NCI-H128 (cell line): ENCODE measurements around the gene FLAD1.
"Not testable (repeated sequence)": the region's sequence is repeated elsewhere in the genome, so short reads cannot be mapped to it uniquely, and the experiment has no call there.

ENCODE experiments used
- DNase-seq: peaks from one replicate; lab custom pipeline; 2025; ENCODE audit not compliant: unreplicated experiment; lab: John Stamatoyannopoulos, UW

Gene FLAD1

DNA sequence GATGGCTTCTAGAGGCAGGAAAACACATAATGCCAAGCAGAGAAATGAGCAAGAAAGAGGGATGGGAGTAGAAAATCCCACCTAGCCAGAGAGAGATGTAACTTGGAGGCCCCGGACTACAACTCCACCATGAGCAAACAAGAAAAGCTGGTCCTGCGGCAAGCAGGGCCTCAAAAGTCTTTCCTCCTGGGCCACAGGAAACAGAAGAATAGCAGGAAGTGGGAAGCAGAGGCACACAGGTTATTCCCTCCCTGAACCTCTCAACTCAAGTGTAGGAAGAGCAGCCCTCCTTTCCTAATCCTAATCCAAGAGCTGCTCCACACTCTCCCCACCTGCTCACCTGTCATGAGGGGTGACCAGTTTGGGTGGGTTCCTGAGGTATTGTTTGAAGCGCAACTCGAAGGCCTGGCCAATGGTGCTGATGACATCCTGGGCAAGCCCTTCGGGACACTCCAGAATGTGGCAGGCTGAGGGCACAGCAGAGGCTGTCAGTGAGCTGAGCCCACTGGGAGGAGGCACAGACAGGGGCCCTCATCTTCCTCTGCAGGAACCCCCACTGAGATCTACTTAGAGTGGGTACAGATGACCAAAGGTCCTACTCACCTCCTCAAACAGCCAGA is 15.7 kb upstream of the FLAD1 start:
- no peak for DNase-seq

DNA sequence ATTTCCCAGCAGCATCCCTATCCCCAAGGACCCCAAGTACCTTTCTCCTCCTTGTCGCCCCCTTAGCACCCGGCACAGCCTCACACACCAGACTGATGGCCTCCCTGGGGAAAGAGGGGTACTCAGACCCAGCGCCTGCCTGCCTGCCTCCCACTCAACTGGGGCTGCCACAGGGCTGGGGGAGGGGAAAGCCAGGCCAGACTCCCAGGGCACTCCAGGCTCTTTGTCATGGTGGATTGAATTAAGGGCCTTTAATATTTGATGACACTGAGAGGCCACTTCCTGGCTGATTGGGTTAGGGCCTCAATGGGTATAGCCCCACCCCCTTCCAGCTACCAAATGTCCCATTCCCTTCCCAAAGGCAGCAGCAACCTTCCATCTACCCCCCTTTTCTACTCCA is 14.4 kb upstream of the FLAD1 start:
- DNase-seq = no peak

DNA sequence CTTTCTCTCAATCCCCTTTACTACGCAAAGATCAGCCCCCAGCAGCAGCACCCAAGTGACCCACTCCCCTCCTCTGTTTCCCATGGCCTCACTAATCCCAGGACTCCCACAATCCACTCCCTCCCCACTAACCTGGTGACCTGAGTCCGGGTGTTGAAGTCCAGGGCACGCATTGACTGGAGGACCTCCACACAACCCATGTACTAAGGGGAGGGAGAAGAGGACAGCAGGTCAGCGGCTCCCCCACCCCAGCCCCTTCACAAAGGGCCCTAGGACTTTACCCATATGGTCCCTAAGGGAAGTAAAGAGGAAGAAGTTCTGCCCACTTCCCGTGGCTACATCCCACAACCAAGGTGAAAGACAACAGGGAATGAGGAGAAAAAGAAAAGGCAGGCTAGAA is 13.9 kb upstream of the FLAD1 start:
- no peak for DNase-seq

- no peak for DNase-seq
These were observed 13.2 kb upstream of the FLAD1 start for GRCh38 chr1:154969860-154970452.

GRCh38 chr1:154970631-154971340 is 12.4 kb upstream of the FLAD1 start, which contains the start of gene SHC1:
TSS of gene SHC1 (minus strand) at chr1:154970747. CDS start at chr1:154970526, 221 bp downstream.
- no peak for DNase-seq

- DNase-seq = no peak
These were observed 11.7 kb upstream of the FLAD1 start for GRCh38 chr1:154971341-154971998.

GRCh38 chr1:154972213-154972516 is 11.0 kb upstream of the FLAD1 start:
- DNase-seq = no peak

DNA sequence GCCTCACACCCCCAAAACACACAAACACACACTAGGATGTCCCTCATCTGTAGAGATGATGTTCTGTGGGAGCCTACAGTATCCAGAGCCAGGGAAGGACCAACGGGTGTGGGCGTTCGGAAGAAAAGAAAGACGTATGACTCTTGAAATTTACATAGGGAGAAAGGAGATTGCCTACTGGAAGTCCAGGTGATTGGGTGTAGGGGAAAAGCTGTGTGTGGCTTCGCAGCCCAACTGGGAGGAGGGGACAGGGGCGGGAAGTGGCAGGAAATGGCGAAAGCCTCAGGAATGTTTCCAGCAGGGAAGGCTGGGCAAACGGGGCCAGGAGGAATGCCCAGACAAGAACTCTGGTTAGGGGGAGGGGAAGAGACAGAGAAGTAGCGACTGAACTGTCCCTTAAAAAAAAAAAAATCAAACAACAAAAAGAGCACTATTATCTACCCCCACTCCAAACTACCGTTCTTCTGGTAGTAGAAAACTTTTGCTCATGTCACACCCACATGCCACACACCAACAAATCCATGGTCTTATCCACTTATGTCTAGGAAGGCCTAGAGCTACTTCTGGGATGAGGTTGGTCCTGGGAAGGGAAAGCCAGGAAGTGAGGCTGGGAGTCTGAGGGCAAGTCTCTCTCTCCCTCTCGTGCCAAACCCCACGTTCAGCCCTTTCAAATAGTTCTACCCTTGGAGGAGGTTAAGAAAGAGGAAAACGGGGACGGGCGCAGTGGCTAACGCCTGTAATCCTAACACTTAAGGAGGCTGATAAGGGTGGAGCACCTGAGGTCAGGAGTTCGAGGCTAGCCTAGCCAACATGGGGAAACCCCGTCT is 10.4 kb upstream of the FLAD1 start:
- DNase-seq = no peak

DNA sequence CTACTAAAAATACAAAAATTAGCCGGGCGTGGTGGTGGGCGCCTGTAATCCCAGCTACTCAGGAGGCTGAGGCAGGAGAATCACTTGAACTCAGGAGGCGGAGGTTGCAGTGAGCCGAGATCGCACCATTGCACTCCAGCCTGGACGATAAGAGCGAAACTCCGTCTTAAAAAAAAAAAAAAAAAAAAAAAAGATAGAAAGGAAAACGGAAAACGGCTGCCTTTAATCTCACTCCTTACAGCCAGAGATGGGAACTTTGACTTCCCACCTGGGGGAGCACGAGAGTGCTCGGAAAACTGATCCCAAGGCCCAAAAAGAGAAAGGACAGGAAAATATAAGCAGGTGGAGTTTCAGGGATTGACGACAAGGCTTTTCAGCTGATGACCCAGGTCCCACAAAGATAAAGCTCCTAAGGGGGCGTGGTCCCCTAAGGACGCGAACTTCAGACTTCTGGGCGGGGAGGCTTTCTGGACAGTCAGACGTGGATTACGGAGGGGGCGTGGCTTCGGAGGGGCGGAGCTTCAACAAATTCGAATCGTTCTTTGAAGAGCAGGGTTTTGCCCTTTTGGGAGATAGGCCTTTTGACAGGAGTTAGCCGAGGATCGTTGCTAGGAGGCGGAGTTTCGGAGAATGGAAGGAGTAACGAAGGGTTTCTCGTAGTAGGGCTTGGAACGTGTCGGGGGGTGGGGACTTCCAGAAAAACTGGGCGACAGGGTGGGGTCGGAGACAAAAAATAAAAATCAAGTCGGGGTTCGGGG is 9.6 kb upstream of the FLAD1 start:
- DNase-seq = peak; percentile 90

- peak; percentile 100 for DNase-seq
These were observed 8.9 kb upstream of the FLAD1 start, which contains the start of gene CKS1B for GRCh38 chr1:154974102-154974807. TSS of gene CKS1B (plus strand) at chr1:154974681. CDS start at chr1:154974746, 65 bp downstream.

DNA sequence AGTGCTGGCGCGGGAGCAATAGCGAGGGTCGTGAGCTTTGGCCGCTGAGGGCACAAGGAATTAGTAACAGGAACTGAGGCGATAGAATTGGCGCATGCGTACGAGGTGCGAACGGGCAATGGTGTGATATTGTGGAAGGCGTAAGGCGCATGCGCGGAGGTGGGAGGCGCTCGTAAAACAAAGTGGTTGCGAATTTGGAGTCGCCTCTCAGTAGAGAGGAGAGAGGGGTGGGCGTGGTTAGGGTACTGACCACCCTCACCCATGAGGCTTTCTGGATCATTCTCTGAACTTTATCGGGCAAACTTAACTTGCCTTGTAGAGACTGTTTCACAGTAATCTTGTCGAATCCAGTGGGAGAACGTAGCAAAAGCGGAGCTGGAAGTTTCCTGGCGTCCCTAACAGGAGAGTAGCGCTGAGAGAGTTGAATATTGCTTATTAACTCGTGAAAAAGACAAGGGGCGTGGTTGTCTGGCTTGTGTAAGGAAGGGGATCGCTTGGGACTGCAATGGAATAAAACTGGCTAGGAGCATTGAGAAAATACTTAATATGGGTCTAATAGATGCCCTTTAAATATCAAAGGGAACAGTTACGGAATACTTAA is 8.2 kb upstream of the FLAD1 start:
- DNase-seq = peak; percentile 98

DNA sequence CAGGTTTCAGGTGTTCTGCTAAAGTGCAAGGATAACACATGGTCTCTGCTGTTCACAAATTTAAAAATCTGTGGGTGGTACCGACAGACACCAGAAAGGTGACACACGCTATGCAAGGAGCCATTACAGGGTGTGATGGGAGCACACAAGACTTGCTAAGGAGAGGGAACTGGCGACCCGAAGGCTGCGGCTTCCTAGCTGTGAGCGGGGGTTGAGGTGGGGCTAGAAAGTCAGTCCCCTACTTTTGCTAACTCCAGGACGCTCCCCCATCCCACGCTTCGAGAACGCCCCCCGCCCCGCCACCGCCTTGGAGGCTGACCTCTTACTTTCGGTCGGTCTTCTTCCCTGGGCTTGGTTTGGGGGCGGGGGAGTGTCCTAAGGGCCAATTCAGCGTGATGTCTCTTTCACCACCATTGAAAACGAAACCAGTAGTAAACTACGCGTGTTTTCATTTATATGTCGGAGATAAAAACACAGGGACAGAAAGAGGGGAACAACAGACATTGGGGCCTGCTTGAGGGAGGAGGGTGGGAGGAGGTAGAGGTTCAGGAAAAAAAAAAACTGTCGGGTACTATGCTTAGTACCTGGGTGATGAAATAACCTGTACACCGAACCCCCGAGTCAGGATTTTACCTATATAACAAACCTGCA is 7.6 kb upstream of the FLAD1 start:
- DNase-seq = no peak

DNA sequence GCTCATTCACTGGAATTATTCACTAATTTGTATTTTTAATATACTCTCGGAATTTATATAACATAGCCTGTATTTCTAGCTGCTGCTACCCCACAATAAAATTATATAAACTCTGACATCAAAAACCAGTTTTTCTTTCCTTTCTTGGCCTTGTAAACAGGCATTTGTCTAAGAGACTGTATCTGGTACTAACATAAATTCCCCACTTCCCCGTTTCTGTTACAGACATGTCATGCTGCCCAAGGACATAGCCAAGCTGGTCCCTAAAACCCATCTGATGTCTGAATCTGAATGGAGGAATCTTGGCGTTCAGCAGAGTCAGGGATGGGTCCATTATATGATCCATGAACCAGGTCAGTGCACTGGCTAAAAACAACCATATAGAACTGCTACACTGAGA is 5.4 kb upstream of the FLAD1 start:
- DNase-seq = not testable (repeated sequence)

DNA sequence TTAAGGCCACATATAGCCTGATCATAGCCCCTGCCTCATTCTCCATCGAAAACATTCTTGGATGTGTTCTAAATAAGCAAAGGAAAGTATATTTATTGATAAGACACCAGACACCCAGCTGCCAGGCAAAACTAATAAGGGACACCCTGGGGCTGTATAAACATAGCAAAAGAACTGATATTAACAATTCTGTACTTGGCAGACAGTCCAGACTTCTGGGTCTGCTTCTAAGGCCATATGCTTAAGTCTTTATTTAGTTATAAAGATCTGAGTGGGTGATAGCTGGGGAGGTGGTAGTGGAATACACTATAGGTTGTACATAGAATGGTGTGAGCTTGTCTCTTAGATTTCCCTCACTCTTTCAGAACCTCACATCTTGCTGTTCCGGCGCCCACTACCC is 4.8 kb upstream of the FLAD1 start:
- no peak for DNase-seq

DNA sequence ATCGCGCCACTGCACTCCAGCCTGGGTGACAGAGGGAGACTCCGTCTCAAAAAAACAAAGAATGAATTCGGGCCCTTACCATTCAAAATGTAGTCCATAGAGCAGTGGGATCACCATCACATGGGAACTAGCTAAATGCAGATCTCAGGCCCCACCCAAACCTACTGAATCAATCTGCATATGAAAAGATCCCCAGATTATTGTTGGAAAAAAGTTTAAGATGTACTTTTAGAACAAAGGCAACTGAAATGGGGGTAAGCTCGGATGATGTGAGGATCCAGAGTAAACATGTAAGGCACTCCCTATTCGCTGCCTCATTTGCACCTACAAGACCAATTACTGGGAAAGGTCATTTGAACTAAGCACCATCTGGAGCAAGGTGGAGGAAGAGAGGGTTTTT is 803 bp upstream of the FLAD1 start:
- DNase-seq = no peak

GRCh38 chr1:154983776-154984466 is 777 bp downstream of the FLAD1 start:
- DNase-seq = no peak

DNA sequence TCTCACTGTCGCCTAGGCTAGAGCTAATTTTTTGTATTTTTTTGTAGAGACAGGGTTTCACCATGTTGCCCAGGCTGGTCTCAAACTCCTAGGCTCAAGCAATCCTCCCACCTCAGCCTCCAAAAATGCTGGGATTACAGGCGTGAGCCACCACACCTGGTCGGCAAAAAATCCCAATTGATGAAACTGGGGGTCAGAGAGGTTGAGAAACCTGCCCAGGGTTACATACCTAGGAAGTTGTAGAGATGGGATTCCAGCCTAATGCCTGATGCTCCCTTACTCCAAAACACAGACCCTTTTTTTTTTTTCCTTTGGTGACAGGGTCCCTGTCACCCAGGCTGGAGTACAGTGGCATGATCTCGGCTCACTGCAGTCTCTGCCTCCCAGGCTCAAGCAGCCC is 3.6 kb downstream of the FLAD1 start:
- DNase-seq = not testable (repeated sequence)

DNA sequence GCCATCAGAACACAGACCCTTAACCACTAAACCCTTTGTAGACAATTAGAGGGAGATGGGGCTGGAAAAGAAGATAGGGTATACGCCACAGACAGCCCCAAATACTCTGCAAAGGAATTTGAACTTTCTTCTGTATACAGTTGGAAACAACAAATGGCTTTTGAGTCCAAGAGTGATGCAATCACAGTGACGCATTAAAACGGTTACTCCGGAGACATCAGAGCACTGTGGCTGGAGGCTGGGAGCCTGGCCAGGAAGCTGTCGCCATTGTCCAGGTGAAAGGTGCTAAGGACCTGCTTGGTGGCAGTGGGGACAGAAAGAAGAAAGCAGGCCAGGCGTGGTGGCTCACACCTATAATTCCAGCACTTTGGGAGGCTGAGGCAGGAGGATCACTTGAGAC is 4.2 kb downstream of the FLAD1 start:
- no peak for DNase-seq
